ENCODE measurements around the gene PAWR. TPM values are rescaled to one million over a fixed set of nuclear protein-coding genes. Genes with fewer than 3 reads are reported as not detected.
A peak's percentile ranks its signal among the peaks of the same experiment; 100 is the strongest.
"Not testable (repeated sequence)": the region's sequence is repeated elsewhere in the genome, so short reads cannot be mapped to it uniquely, and the experiment has no call there.

The PAWR gene
- total and polyA plus RNA-seq, 3 experiments from 2014 or later: 2.3 to 2.9 (median 2.4) TPM

GRCh38 chr12:79689477-79690141 is 1.2 kb downstream of the PAWR start:
- Mint-ChIP-seq H3K4me3 (peak overlapping the region; percentile 70 to 85 (median 77)), H3K4me1 (peaks cover 10 to 28% (median 25%) of the 10 kb centered on the region in 3 donors), H3K27ac (no peak overlapping the region), H3K27me3 (peaks cover 42 to 68% of the 10 kb centered on the region in 2 donors), H3K9me3 (peaks cover 0 to 2% (median 0%) of the 10 kb centered on the region in 5 donors), H3K36me3 (no peaks in the 10 kb centered on the region)
- peaks cover 12% of the 10 kb centered on the region for H3K4me1 ChIP-seq (ENCODE audit: insufficient read depth, low read length)
- no peak overlapping the region for H3K27ac ChIP-seq (ENCODE audit: low read depth, low read length)
- DNase-seq: peak in 1 of 5 donors; percentile 20
- no peaks in the 10 kb centered on the region for H3K9me3 ChIP-seq (ENCODE audit: low read length)
- H3K4me3 ChIP-seq (ENCODE audit: low read length): peak overlapping the region; percentile 45
- H3K36me3 ChIP-seq (ENCODE audit: insufficient read depth, low read length): no peaks in the 10 kb centered on the region
- CTCF ChIA-PET: no interaction called here
- POLR2A ChIA-PET: no interaction called here
- H3K27me3 ChIP-seq (ENCODE audit: insufficient read depth, low read length, poor library complexity, severe bottlenecking): peaks cover 14% of the 10 kb centered on the region

GRCh38 chr12:79689061-79689476 is 1.7 kb downstream of the PAWR start:
- Mint-ChIP-seq H3K36me3 (no peaks in the 10 kb centered on the region), H3K9me3 (peaks cover 0 to 2% (median 0%) of the 10 kb centered on the region in 5 donors), H3K27me3 (peaks cover 42 to 64% of the 10 kb centered on the region in 2 donors), H3K4me1 (peaks cover 10 to 28% (median 25%) of the 10 kb centered on the region in 3 donors), H3K4me3 (peak overlapping the region; percentile 59 to 85 (median 74)), H3K27ac (peak overlapping the region in 2 of 8 donors; percentile 47)
- Histone ChIP-seq H3K4me1 (ENCODE audit: insufficient read depth, low read length) (peaks cover 12% of the 10 kb centered on the region), H3K4me3 (ENCODE audit: low read length) (peak overlapping the region; percentile 45), H3K27ac (ENCODE audit: low read depth, low read length) (no peak overlapping the region), H3K27me3 (ENCODE audit: insufficient read depth, low read length, poor library complexity, severe bottlenecking) (peaks cover 14% of the 10 kb centered on the region), H3K36me3 (ENCODE audit: insufficient read depth, low read length) (no peaks in the 10 kb centered on the region), H3K9me3 (ENCODE audit: low read length) (no peaks in the 10 kb centered on the region)
- ChIA-PET CTCF (no interaction called here), POLR2A (no interaction called here)
- DNase-seq: no peak

GRCh38 chr12:79688376-79689060 is 2.2 kb downstream of the PAWR start:
- Mint-ChIP-seq H3K9me3 (peaks cover 0 to 2% (median 0%) of the 10 kb centered on the region in 5 donors), H3K27ac (peak overlapping the region in 2 of 8 donors; percentile 47 to 70)

GRCh38 chr12:79687711-79688260 is 3.0 kb downstream of the PAWR start:
- H3K9me3 ChIP-seq (ENCODE audit: low read length): no peaks in the 10 kb centered on the region
- peaks cover 12% of the 10 kb centered on the region for H3K4me1 ChIP-seq (ENCODE audit: insufficient read depth, low read length)
- H3K27me3 ChIP-seq (ENCODE audit: insufficient read depth, low read length, poor library complexity, severe bottlenecking): peaks cover 14% of the 10 kb centered on the region
- no peak overlapping the region for H3K4me3 ChIP-seq (ENCODE audit: low read length)
- H3K27ac Mint-ChIP-seq: no peak overlapping the region
- H3K36me3 ChIP-seq (ENCODE audit: insufficient read depth, low read length): no peaks in the 10 kb centered on the region
- ChIA-PET CTCF (no interaction called here), POLR2A (no interaction called here)
- H3K4me1 Mint-ChIP-seq: peaks cover 10 to 28% (median 25%) of the 10 kb centered on the region in 3 donors
- peak overlapping the region in 4 of 7 donors; percentile 23 to 48 (median 36) for H3K4me3 Mint-ChIP-seq
- no peak overlapping the region for H3K27ac ChIP-seq (ENCODE audit: low read depth, low read length)
- H3K9me3 Mint-ChIP-seq: peaks cover 0 to 2% (median 0%) of the 10 kb centered on the region in 5 donors
- peaks cover 40 to 60% of the 10 kb centered on the region in 2 donors for H3K27me3 Mint-ChIP-seq
- DNase-seq: no peak
- H3K36me3 Mint-ChIP-seq: no peaks in the 10 kb centered on the region

More at GRCh38 chr12:79688376-79689060, 2.2 kb downstream of the PAWR start:
- Mint-ChIP-seq H3K27me3 (peaks cover 42 to 64% of the 10 kb centered on the region in 2 donors), H3K4me1 (peaks cover 10 to 28% (median 25%) of the 10 kb centered on the region in 3 donors), H3K4me3 (peak overlapping the region; percentile 59 to 85 (median 74)), H3K36me3 (no peaks in the 10 kb centered on the region)
- Histone ChIP-seq H3K27ac (ENCODE audit: low read depth, low read length) (no peak overlapping the region), H3K36me3 (ENCODE audit: insufficient read depth, low read length) (no peaks in the 10 kb centered on the region), H3K27me3 (ENCODE audit: insufficient read depth, low read length, poor library complexity, severe bottlenecking) (peaks cover 14% of the 10 kb centered on the region), H3K4me3 (ENCODE audit: low read length) (no peak overlapping the region), H3K4me1 (ENCODE audit: insufficient read depth, low read length) (peaks cover 12% of the 10 kb centered on the region), H3K9me3 (ENCODE audit: low read length) (no peaks in the 10 kb centered on the region)
- POLR2A ChIA-PET: no interaction called here
- DNase-seq: no peak
- CTCF ChIA-PET: no interaction called here

- ChIA-PET CTCF (no interaction called here), POLR2A (no interaction called here)
- no peaks in the 10 kb centered on the region for H3K36me3 ChIP-seq (ENCODE audit: insufficient read depth, low read length)
- peaks cover 5% of the 10 kb centered on the region for H3K27me3 ChIP-seq (ENCODE audit: insufficient read depth, low read length, poor library complexity, severe bottlenecking)
- peaks cover 12% of the 10 kb centered on the region for H3K4me1 ChIP-seq (ENCODE audit: insufficient read depth, low read length)
- peaks cover 7 to 19% (median 17%) of the 10 kb centered on the region in 3 donors for H3K4me1 Mint-ChIP-seq
- H3K27ac ChIP-seq (ENCODE audit: low read depth, low read length): no peak overlapping the region
- H3K27ac Mint-ChIP-seq: no peak overlapping the region
- no peaks in the 10 kb centered on the region for H3K36me3 Mint-ChIP-seq
- H3K27me3 Mint-ChIP-seq: peaks cover 29 to 52% of the 10 kb centered on the region in 2 donors
- H3K9me3 ChIP-seq (ENCODE audit: low read length): no peaks in the 10 kb centered on the region
- DNase-seq: no peak
- peaks cover 0 to 2% (median 0%) of the 10 kb centered on the region in 5 donors for H3K9me3 Mint-ChIP-seq
- no peak overlapping the region for H3K4me3 Mint-ChIP-seq
- no peak overlapping the region for H3K4me3 ChIP-seq (ENCODE audit: low read length)
These were observed 4.6 kb downstream of the PAWR start for GRCh38 chr12:79686171-79686570.

GRCh38 chr12:79685068-79685467 is 5.7 kb downstream of the PAWR start:
- H3K27ac ChIP-seq (ENCODE audit: low read depth, low read length): no peak overlapping the region
- POLR2A ChIA-PET: no interaction called here
- Mint-ChIP-seq H3K4me3 (no peak overlapping the region), H3K4me1 (peaks cover 7 to 16% (median 11%) of the 10 kb centered on the region in 3 donors), H3K36me3 (no peaks in the 10 kb centered on the region), H3K27me3 (peaks cover 30 to 58% of the 10 kb centered on the region in 2 donors), H3K27ac (no peak overlapping the region), H3K9me3 (peaks cover 0 to 2% (median 0%) of the 10 kb centered on the region in 5 donors)
- peaks cover 12% of the 10 kb centered on the region for H3K4me1 ChIP-seq (ENCODE audit: insufficient read depth, low read length)
- no peaks in the 10 kb centered on the region for H3K9me3 ChIP-seq (ENCODE audit: low read length)
- no peak overlapping the region for H3K4me3 ChIP-seq (ENCODE audit: low read length)
- no peaks in the 10 kb centered on the region for H3K36me3 ChIP-seq (ENCODE audit: insufficient read depth, low read length)
- peaks cover 5% of the 10 kb centered on the region for H3K27me3 ChIP-seq (ENCODE audit: insufficient read depth, low read length, poor library complexity, severe bottlenecking)
- no peak for DNase-seq
- CTCF ChIA-PET: no interaction called here

- H3K27ac Mint-ChIP-seq; H3K4me3 Mint-ChIP-seq; H3K9me3 Mint-ChIP-seq; H3K4me3 ChIP-seq (ENCODE audit: low read length); H3K27me3 ChIP-seq (ENCODE audit: insufficient read depth, low read length, poor library complexity, severe bottlenecking); H3K36me3 ChIP-seq (ENCODE audit: insufficient read depth, low read length); H3K36me3 Mint-ChIP-seq; H3K4me1 ChIP-seq (ENCODE audit: insufficient read depth, low read length); H3K27ac ChIP-seq (ENCODE audit: low read depth, low read length); POLR2A ChIA-PET; H3K9me3 ChIP-seq (ENCODE audit: low read length); CTCF ChIA-PET; DNase-seq: not testable (repeated sequence)
- Mint-ChIP-seq H3K4me1 (peaks cover 7 to 15% (median 10%) of the 10 kb centered on the region in 3 donors), H3K27me3 (peaks cover 29 to 65% of the 10 kb centered on the region in 2 donors)
These were observed 6.4 kb downstream of the PAWR start for GRCh38 chr12:79684338-79684737.

GRCh38 chr12:79682593-79682992 is 8.2 kb downstream of the PAWR start:
- ChIA-PET POLR2A (no interaction called here), CTCF (no interaction called here)
- Histone ChIP-seq H3K36me3 (ENCODE audit: insufficient read depth, low read length) (no peaks in the 10 kb centered on the region), H3K4me3 (ENCODE audit: low read length) (no peak overlapping the region), H3K27ac (ENCODE audit: low read depth, low read length) (no peak overlapping the region), H3K4me1 (ENCODE audit: insufficient read depth, low read length) (peaks cover 4% of the 10 kb centered on the region), H3K27me3 (ENCODE audit: insufficient read depth, low read length, poor library complexity, severe bottlenecking) (no peaks in the 10 kb centered on the region), H3K9me3 (ENCODE audit: low read length) (no peaks in the 10 kb centered on the region)
- Mint-ChIP-seq H3K27me3 (peaks cover 16 to 50% of the 10 kb centered on the region in 2 donors), H3K36me3 (no peaks in the 10 kb centered on the region), H3K27ac (no peak overlapping the region), H3K4me1 (no peaks in the 10 kb centered on the region), H3K4me3 (no peak overlapping the region), H3K9me3 (no peaks in the 10 kb centered on the region)
- DNase-seq: no peak

Data from CD8-positive, alpha-beta memory T cell (primary cell).